Effector memory CD8-positive, alpha-beta T cell (primary cell): ENCODE results near the gene SS18L1.
A peak's percentile ranks its signal among the peaks of the same experiment; 100 is the strongest.

ENCODE experiments used
- ATAC-seq: fragments of 150-1000 bp; cut with Tn5 transposase; replicated peaks from 2 replicates; pipeline ENCODE4 v1.10.0; 2021; ENCODE audit warnings: mild to moderate bottlenecking, moderate library complexity
- DNase-seq, 3 experiments: peaks; one replicate each; pipeline ENCODE4 v3.0.0; 2021
- H3K27ac Mint-ChIP-seq, 2 donors: one replicate each; pipeline ENCODE4 v1.8.0; 2022; ENCODE audit warnings: mild to moderate bottlenecking in 2 of 2, mixed read lengths in 2 of 2, moderate library complexity in 2 of 2
- H3K27me3 Mint-ChIP-seq, 2 donors: one replicate each; pipeline ENCODE4 v1.8.0; 2022; ENCODE audit warnings: mixed read lengths in 2 of 2
- H3K36me3 Mint-ChIP-seq: one replicate; pipeline ENCODE4 v1.8.0; 2022; ENCODE audit warnings: mild to moderate bottlenecking, moderate library complexity, mixed read lengths; ENCODE audit not compliant: insufficient read depth
- H3K4me1 Mint-ChIP-seq, 2 donors: one replicate each; pipeline ENCODE4 v1.8.0; 2022; ENCODE audit warnings: low read depth in 2 of 2, mixed read lengths in 2 of 2
- H3K4me3 Mint-ChIP-seq, 2 donors: one replicate each; pipeline ENCODE4 v1.8.0; 2022; ENCODE audit warnings: mild to moderate bottlenecking in 2 of 2, mixed read lengths in 2 of 2, moderate library complexity in 2 of 2
- H3K9me3 Mint-ChIP-seq, 2 donors: one replicate each; pipeline ENCODE4 v1.8.0; 2022; ENCODE audit warnings: mixed read lengths in 2 of 2

Gene SS18L1

GRCh38 chr20:62216636-62217566 is 73.3 kb downstream of the SS18L1 start:
- Mint-ChIP-seq H3K4me1 (peaks cover 5 to 6% of the 10 kb centered on the region in 2 donors), H3K27me3 (peaks cover 20 to 68% of the 10 kb centered on the region in 2 donors), H3K4me3 (no peak overlapping the region), H3K9me3 (no peaks in the 10 kb centered on the region), H3K36me3 (no peaks in the 10 kb centered on the region), H3K27ac (no peak overlapping the region)
- no peak for ATAC-seq
- DNase-seq = no peak

GRCh38 chr20:62217913-62218773 is 74.6 kb downstream of the SS18L1 start:
- no peak for DNase-seq
- Mint-ChIP-seq H3K9me3 (no peaks in the 10 kb centered on the region), H3K27me3 (peaks cover 27 to 80% of the 10 kb centered on the region in 2 donors), H3K36me3 (no peaks in the 10 kb centered on the region), H3K4me1 (peaks cover 5 to 6% of the 10 kb centered on the region in 2 donors), H3K27ac (no peak overlapping the region), H3K4me3 (no peak overlapping the region)
- ATAC-seq = no peak

- Mint-ChIP-seq H3K27ac (peak overlapping the region in 1 of 2 donors; percentile 44), H3K4me1 (peaks cover 5 to 6% of the 10 kb centered on the region in 2 donors), H3K9me3 (no peaks in the 10 kb centered on the region), H3K4me3 (peak overlapping the region; percentile 64 to 69), H3K36me3 (no peaks in the 10 kb centered on the region), H3K27me3 (peaks cover 31 to 86% of the 10 kb centered on the region in 2 donors)
- DNase-seq (no peak), ATAC-seq (peak; percentile 16)
Observed at GRCh38 chr20:62219101-62219991, 75.8 kb downstream of the SS18L1 start.

- ATAC-seq (peak; percentile 86), DNase-seq (peak; percentile 11 to 25 (median 24))
- Mint-ChIP-seq H3K27ac (peak within 1 kb of the TSS in 1 of 2 donors; percentile 44), H3K36me3 (no peaks in the 10 kb centered on the region), H3K9me3 (no peaks in the 10 kb centered on the region), H3K4me3 (peak within 1 kb of the TSS; percentile 64 to 69), H3K27me3 (peaks cover 39 to 86% of the 10 kb centered on the region in 2 donors), H3K4me1 (peaks cover 5 to 6% of the 10 kb centered on the region in 2 donors)
Observed at GRCh38 chr20:62219992-62220665, 76.6 kb downstream of the SS18L1 start, which contains the start of gene HRH3. Gene HRH3, minus strand, starts transcription at chr20:62220278. Its CDS starts 308 bp downstream, at chr20:62219970.

GRCh38 chr20:62220666-62221568 is 77.3 kb downstream of the SS18L1 start:
- peak overlapping the region; percentile 38 to 43 for H3K4me3 Mint-ChIP-seq
- H3K27ac Mint-ChIP-seq = no peak overlapping the region
- ATAC-seq (no peak), DNase-seq (no peak)
- no peaks in the 10 kb centered on the region for H3K36me3 Mint-ChIP-seq
- H3K4me1 Mint-ChIP-seq = peaks cover 5 to 6% of the 10 kb centered on the region in 2 donors
- peaks cover 44 to 82% of the 10 kb centered on the region in 2 donors for H3K27me3 Mint-ChIP-seq
- no peaks in the 10 kb centered on the region for H3K9me3 Mint-ChIP-seq

- H3K9me3 Mint-ChIP-seq = no peaks in the 10 kb centered on the region
- peaks cover 53 to 87% of the 10 kb centered on the region in 2 donors for H3K27me3 Mint-ChIP-seq
- DNase-seq (no peak), ATAC-seq (no peak)
- H3K4me3 Mint-ChIP-seq = no peak overlapping the region
- peaks cover 5 to 6% of the 10 kb centered on the region in 2 donors for H3K4me1 Mint-ChIP-seq
- no peak overlapping the region for H3K27ac Mint-ChIP-seq
- no peaks in the 10 kb centered on the region for H3K36me3 Mint-ChIP-seq
Observed at GRCh38 chr20:62222266-62222850, 78.8 kb downstream of the SS18L1 start.

GRCh38 chr20:62222972-62223371 is 79.4 kb downstream of the SS18L1 start:
- ATAC-seq (no peak), DNase-seq (no peak)
- Mint-ChIP-seq H3K9me3 (no peaks in the 10 kb centered on the region), H3K27me3 (peaks cover 53 to 81% of the 10 kb centered on the region in 2 donors), H3K27ac (no peak overlapping the region), H3K4me1 (peaks cover 5 to 6% of the 10 kb centered on the region in 2 donors), H3K4me3 (no peak overlapping the region), H3K36me3 (no peaks in the 10 kb centered on the region)

GRCh38 chr20:62223571-62223970 is 80.0 kb downstream of the SS18L1 start:
- Mint-ChIP-seq H3K9me3 (no peaks in the 10 kb centered on the region), H3K36me3 (no peaks in the 10 kb centered on the region), H3K27ac (no peak overlapping the region), H3K4me3 (no peak overlapping the region), H3K27me3 (peaks cover 53 to 75% of the 10 kb centered on the region in 2 donors), H3K4me1 (peaks cover 5 to 6% of the 10 kb centered on the region in 2 donors)
- DNase-seq = no peak
- no peak for ATAC-seq

GRCh38 chr20:62224113-62224855 is 80.7 kb downstream of the SS18L1 start:
- DNase-seq (no peak), ATAC-seq (no peak)
- Mint-ChIP-seq H3K27ac (peak overlapping the region in 1 of 2 donors; percentile 22), H3K4me3 (no peak overlapping the region), H3K27me3 (peaks cover 47 to 68% of the 10 kb centered on the region in 2 donors), H3K9me3 (no peaks in the 10 kb centered on the region), H3K36me3 (no peaks in the 10 kb centered on the region), H3K4me1 (peaks cover under 1 to 2% of the 10 kb centered on the region in 2 donors)

GRCh38 chr20:62225026-62225425 is 81.5 kb downstream of the SS18L1 start:
- Mint-ChIP-seq H3K27me3 (peaks cover 46 to 65% of the 10 kb centered on the region in 2 donors), H3K9me3 (no peaks in the 10 kb centered on the region), H3K27ac (peak overlapping the region in 1 of 2 donors; percentile 22), H3K36me3 (no peaks in the 10 kb centered on the region), H3K4me3 (no peak overlapping the region), H3K4me1 (peaks cover 0 to 2% of the 10 kb centered on the region in 2 donors)
- DNase-seq = no peak
- no peak for ATAC-seq
